Ishikawa (cell line): ENCODE results near the gene LRRC55.

ENCODE experiments used
- EGR1 ChIP-seq: IDR thresholded peaks from 2 replicates; pipeline ENCODE4 v1.6.1; 2012
- TAF1 ChIP-seq: IDR thresholded peaks from 2 replicates; pipeline ENCODE4 v1.6.1; 2012; ENCODE audit warnings: low read depth, mild to moderate bottlenecking
- TCF12 ChIP-seq: IDR thresholded peaks from 2 replicates; pipeline ENCODE4 v1.6.1; 2012; ENCODE audit warnings: low read depth
- TEAD4 ChIP-seq: IDR thresholded peaks from 2 replicates; pipeline ENCODE4 v1.6.1; 2012
- TF ChIP-seq, protein P1 (sequence below): IDR thresholded peaks from 2 replicates; pipeline ENCODE4 v1.6.1; 2012

DNA sequence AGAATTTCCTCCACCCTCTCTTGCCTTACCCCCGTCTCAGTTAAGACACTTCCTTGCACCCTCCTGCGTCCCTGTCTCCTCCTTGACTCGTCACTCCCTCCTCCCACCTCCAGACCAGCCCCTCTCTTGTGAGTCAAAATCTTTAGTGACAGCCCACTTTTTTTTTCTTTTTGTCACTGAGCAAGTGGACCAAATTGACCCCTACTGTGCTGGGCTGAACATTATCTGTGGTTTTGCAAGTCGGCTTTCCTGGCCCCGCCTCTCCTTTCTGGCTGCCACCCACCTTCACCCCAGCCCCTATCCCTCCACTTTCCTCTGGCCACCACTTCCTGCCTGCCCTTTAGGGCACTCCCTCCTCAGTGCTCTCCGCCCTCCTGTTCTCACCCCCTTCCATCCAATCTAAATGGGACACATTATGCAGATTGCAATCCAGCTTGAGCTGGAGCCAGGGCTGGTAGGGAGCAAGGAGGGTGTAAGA is 55.5 kb downstream of the LRRC55 start, which contains the start of gene APLNR:
- TF ChIP-seq TEAD4 (no peak), TAF1 (no peak), TCF12 (no peak), EGR1 (no peak)
- TF ChIP-seq, protein P1, sequence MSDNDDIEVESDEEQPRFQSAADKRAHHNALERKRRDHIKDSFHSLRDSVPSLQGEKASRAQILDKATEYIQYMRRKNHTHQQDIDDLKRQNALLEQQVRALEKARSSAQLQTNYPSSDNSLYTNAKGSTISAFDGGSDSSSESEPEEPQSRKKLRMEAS = no peak
